HUDEP-2 (cell line): ENCODE measurements around the gene PRKCZ.

ENCODE experiments used
- DNase-seq, 76 experiments: peaks; one replicate each; lab custom pipeline; 2025; ENCODE audit not compliant: unreplicated experiment in 76 of 76; lab: John Stamatoyannopoulos, UW

The PRKCZ gene

GRCh38 chr1:2185880-2186855 is 136.0 kb downstream of the PRKCZ start:
- no peak for DNase-seq

DNA sequence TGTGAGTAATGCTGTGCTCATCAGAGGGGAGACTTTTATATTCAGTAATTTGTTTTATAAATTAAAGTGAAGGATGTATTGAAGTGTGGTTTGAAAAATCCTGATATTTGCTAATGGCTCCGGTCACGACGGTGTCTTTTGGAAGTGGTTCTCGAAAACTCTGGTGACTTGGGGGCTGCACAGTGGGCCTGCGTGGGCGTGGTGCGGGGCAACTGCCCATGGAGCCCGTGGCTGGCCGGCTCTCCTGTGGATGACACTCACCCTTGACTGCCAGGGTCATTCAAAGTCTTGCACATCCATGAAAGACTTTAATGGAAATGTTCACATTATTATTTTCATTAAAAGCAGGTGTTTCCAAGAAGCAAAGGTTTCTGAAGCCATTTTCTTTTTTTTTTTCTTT is 136.7 kb downstream of the PRKCZ start:
- DNase-seq: no peak

DNA sequence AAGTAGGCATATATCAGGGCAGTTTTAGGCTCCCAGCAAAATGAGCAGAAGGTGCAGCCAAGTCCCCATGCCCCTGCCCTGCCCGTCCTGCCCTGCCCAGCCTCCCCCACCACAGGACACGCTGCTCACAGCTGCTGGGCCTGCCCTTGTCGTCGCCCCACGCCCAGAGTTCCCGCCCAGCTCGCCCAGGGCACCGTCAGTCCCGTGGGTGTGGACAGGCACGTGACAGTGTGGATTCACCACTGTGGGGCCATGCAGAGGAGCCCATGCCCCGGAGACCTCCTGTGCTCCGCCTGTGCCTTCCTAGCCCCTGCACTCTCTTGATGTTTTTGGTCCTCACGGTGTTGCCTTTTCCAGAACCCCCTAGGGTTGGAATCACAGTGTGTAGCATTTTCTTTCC is 137.4 kb downstream of the PRKCZ start:
- peak in 64 of 76 experiments; percentile 4 to 80 (median 47) for DNase-seq

DNA sequence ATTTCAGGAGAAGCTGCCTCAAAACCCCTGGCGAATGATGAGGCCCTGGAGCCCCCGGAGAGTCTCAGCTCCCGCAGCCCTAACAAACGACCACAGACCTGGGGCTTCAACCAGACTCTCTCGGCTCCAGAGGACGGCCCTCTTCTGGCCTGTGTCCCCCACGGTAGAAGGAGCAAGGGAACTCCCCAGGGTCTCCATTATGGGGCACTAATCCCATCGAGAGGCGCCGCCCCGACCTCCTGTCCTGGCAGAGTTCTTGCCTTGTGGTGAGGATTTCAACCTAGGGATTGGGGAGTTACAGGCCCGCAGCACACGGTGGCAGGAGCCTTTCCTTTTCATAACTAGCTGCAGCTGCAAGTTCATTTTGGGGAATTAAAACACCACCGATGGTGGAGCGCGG is 138.1 kb downstream of the PRKCZ start:
- no peak for DNase-seq

DNA sequence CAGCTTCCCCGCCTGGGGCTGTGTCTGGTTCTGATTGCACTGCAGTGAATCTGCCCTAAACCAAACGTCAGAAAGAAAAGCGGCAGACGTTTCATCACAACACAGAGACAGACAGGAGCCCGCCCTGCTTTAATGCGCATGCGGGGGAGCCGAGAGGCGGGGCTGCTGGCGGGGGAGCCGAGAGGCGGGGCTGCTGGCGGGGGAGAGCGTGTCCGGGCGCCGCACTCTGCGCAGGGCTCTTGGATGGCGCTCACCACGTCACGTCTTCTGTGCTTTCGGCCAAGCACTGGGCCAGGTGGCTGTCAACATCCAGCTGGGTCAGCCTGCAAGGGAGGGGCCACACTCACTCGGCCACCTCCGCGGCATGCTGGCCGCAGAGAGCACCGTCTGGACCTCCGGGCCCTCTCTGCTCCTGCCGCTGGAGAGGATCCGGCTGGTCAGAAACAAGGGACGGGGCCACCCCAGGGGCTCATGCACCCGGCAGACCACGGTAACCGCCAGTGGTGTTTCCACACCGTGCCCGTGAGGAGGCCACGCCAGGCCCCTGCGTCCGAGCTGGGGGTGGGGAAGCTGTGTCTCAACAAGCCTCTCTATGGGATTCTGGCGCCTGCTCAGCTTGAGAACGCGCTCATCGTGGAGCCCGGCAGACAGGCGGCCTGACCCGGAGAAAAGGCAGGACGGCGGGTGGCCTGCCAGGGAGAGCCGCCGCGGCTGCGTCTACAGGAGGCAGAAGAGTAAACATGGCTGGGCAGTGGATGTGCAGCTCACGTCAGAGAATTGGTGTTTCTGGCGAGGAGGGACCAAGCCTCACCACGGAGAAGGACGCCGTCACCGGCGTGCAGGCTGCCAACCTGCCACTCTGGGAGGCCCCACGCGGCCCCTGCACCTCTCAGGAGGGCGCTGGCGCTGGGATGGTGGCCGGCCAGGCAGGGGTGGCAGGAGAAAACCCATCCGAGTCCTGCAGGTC is 139.5 kb downstream of the PRKCZ start:
- DNase-seq: peak in 73 of 76 experiments; percentile 38 to 93 (median 82)

DNA sequence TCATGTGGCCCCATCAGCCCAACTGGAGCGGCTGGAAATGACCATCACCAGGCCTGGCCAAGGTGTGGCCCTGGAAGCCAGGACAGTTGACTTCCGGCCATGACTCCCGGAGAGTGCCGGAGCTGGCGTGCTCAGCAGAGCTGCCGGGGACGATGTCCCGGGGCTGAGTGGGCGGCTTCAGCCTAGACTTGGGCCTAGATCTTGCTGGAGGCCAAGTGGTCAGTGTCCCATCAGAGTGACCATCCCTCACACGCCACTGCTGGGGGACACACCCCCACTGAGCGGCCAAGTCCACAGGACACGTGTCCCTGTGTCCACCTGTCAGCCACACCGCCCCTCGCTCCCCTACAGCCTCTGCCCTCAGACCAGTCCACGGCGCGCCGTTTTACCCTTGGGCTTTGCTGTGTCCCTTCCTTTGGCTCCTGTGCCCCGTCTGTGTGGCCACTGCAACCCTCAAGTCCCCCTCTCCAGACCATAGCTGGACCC is 140.3 kb downstream of the PRKCZ start:
- no peak for DNase-seq

DNA sequence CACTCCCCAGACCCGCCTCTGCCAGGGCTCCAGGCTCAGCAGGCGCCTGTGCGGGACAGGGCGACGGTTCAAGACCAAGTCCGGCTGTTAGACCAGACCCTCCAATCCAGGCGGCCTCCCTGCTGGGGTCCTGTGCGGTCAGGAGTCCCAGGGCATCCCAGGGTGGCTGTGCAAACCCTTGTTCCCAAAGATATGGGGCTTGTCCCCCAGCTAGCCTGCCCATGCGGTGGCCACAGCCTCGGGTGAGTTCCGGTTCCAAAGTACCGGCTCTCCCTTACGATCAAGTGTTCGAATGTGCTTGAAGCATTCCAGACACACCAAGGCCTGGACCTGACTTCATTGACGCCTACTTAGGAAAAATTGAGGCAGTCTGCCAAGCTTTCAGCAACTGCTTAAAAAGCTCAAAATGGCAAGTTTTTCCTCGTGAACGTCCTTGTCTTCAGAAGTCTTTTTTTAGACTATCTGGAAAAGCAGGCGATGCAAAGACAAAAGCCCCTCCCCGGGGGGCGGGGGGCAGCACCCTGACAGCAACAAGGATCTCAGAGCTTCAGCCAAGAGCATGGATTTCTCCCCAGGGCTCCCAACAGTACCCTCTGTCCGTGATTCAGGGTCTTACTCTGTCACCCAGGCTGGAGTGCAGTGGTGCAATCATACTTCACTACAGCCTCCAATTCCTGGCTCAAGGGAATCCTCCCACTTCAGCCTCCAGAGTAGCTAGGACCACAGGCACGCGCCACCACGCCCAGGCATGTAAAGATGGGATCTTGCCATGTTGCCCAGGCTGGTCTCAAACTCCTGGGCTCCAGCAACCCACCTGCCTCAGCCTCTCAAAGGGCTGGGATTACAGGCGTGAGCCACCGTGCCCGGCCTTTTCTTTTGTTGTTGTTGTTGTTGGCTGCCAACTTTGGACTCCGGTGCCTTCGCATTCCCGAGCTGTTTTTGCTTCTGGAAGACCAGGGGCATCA is 142.1 kb downstream of the PRKCZ start:
- DNase-seq: no peak

GRCh38 chr1:2193514-2194281 is 143.5 kb downstream of the PRKCZ start:
- no peak for DNase-seq

GRCh38 chr1:2194319-2194897 is 144.2 kb downstream of the PRKCZ start, which contains the start of gene FAAP20:
TSS of gene FAAP20 (minus strand) at chr1:2194772. CDS start at chr1:2194749, 23 bp downstream.
- DNase-seq: peak in 63 of 76 experiments; percentile 11 to 97 (median 71)

- peak in 73 of 76 experiments; percentile 15 to 98 (median 74) for DNase-seq
These were observed 144.9 kb downstream of the PRKCZ start for GRCh38 chr1:2194898-2195673.

- no peak for DNase-seq
These were observed 145.6 kb downstream of the PRKCZ start for GRCh38 chr1:2195785-2196184.

DNA sequence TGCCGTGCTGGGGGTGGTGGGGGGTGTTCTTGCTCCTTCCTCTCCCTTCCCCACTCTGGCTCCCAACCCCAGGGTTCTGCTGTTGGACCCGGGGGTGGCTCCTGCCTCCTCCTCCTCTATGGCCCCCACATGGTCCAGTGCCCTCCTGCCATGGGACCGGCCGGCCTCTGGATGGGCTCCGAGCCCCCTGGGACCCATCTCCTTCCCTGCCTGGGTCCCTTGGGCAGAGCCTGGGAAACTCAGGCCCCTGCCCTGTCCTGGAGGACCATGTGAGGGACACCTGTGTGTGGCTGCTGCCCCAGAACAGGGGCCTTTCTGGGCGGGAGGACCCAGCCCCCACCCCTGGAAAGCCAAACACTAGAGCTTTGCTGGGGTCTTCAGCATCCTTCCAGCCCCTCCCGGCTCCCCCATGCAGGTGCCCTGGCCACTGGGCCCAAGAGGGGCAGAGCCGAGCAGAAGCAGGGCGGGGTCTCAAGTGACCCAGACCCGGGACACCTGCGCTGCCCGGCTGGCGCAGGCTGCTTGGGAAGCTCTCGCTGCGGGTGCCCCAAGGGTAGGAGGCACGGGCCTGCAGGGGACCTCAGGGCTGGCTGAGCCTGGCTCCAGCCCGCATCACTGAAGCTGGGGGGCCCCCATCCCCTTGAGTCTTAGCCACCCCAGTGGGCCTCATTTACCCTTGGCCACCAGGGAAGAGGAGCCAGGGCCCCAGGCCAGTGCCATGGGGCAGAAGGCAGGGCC is 146.9 kb downstream of the PRKCZ start:
- no peak for DNase-seq

- DNase-seq: no peak
These were observed 147.5 kb downstream of the PRKCZ start for GRCh38 chr1:2197707-2198165.

DNA sequence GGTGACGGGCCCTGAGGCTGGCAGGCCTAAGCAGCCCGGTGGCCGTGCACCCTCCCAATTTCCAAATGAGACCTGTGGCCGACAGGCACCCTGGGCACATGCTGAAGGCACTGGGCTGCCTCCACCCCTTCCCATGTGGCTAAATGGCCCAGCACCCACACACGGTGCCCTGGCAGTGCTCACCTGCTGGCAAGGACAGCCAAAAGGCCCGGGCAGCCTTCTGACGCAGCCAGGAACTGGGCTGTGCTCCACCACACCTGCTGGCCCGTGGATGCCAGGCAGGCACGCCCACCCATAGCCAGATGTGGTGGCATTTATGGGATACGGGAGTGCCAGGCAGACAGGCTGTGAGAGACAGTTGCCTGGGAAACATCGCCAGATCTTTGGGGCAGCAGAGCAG is 148.4 kb downstream of the PRKCZ start:
- DNase-seq: peak in 1 of 76 experiments; percentile 54

DNA sequence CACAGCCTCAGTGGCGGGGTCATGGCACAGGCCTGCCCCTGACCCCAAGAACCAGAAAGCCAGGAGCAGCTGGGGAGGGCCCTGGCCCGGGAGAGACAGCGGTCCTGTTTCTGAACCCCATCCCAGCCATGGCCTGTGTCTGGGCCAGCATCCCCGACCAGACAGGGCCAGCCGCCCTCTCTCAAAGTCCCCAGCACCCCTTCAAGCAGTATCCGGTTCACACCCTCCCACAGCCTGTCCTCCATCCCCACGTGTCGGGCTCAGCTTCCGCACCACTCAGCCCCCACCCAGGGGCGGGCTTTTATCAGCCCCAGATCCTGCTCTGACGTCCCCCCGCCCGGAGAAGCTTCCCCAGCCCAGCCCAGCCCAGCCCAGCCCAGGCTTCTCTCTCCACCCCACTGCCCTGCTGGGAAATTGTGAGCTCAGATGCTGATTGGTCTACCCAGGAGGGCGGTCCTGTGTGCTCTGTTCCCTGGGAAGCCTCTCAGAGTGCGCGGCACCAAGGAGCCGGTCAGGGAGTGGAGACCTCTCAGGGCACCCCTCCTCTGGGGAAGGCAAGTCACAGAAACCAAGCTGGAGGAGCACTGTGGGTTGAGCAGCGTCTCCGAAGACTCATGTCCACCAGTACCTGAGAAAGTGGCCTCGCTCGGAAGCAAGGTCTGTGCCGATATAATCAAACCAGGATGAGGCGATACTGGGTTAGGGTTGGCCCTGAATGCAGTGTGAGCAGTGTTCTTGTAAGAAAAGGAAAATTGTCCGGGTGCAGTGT is 149.0 kb downstream of the PRKCZ start:
- peak in 75 of 76 experiments; percentile 20 to 96 (median 91) for DNase-seq

GRCh38 chr1:2200308-2200943 is 150.2 kb downstream of the PRKCZ start:
- no peak for DNase-seq
